ENCODE measurements around the gene CFI.

The CFI gene

GRCh38 chr4:109729718-109730618 is 71.8 kb downstream of the CFI start, which contains the start of gene PLA2G12A:
TSS of gene PLA2G12A (minus strand) at chr4:109730070. CDS start at chr4:109729809, 261 bp downstream.
- DNase-seq = peak; percentile 18

- no peak for DNase-seq
These were observed 72.6 kb downstream of the CFI start for GRCh38 chr4:109729117-109729717.

GRCh38 chr4:109728385-109728784 is 73.4 kb downstream of the CFI start:
- no peak for DNase-seq

GRCh38 chr4:109723110-109723509 is 78.7 kb downstream of the CFI start:
- DNase-seq = no peak

DNA sequence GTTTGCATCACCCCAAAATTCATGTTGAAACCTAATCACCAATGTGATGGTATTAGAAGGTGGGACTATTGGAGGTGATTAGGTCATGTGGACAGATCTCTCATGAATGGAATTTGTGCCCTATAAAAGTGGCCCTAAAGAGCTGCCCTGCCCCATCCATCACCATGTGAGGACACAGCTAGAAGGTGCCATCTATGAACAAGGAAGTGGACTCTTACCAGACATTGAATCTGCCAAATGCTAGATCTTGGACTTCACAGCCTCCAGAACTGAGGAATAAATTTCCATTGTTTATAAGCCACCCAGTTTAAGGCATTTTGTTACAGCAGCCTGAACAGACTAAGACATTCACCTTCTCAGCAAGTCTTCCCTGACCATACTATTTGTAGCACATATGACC is 79.4 kb downstream of the CFI start:
- no peak for DNase-seq

DNA sequence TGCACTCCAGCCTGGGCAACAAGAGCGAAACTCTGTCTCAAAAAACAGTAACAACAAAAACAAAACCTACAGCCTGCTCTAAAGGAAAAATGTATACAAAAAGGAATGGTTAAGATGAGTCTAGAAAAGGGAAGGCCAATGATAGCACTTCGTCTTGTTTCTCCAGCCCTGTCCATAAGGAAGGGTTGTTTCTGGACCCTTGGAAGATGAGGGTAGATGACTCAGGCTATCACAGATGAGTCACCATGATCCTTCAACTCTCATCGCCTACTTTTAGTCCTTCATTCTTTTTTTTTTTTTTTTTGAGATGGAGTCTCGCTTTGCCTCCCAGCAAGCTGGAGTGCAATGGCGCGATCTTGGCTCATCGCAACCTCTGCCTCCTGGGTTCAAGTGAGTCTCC is 80.8 kb downstream of the CFI start:
- no peak for DNase-seq

DNA sequence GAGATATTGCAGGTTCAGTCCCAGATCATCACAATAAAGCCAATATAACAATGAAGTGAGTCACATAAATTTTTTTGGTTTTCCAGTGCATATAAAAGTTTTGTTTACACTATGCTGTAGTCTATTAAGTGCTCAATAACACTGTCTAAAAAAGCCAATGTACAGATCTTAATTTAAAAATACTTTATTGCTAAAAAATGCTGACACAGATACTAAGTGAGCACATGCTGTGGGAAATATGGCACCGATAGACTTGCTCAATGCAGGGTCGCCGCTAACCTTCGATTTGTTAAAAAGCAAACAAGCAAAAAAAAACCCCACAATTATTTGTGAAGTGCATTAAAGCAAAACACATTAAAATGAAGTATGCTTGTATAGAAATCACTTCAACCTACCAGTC is 82.2 kb downstream of the CFI start:
- no peak for DNase-seq

GRCh38 chr4:109718759-109719158 is 83.0 kb downstream of the CFI start:
- no peak for DNase-seq

DNA sequence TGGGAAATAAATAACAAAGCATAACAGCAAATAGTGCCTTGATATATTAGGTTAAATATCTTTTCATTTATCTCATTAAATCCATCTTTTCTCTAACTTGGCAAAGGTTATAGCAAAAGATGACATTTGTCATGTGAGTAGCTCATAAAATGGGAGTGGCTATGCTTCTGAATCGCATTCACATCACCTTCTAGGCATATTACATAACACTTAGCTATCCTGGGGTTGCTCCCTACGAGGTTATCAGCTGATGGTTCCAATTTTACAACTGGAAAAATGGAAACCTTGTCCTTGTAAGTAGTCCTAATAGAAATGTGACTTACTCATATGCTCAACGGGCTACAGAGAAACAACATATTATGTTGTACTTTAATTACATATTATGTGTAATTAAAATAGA is 88.3 kb downstream of the CFI start:
- no peak for DNase-seq

GRCh38 chr4:109708990-109709389 is 92.8 kb downstream of the CFI start:
- DNase-seq = no peak

DNA sequence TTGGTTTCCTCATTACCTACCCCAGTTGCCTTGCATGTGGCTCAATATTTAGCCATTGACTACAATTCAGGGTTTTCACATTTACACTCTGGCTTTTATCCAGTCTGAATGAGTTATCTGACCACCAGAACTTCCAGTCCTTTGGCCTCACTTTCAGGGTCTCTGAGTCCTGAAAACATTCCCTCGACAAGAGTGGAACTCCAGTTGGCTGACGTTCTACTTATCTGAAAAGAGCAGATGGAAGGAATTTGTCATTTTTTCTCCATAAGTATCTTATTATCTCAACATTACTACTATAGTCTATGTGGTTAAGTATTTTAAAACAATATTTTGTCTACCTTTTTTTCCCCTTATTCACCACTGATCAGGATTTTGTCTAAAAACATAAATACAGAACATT is 93.4 kb downstream of the CFI start:
- no peak for DNase-seq

GRCh38 chr4:109703664-109704361 is 98.0 kb downstream of the CFI start:
- DNase-seq = no peak

DNA sequence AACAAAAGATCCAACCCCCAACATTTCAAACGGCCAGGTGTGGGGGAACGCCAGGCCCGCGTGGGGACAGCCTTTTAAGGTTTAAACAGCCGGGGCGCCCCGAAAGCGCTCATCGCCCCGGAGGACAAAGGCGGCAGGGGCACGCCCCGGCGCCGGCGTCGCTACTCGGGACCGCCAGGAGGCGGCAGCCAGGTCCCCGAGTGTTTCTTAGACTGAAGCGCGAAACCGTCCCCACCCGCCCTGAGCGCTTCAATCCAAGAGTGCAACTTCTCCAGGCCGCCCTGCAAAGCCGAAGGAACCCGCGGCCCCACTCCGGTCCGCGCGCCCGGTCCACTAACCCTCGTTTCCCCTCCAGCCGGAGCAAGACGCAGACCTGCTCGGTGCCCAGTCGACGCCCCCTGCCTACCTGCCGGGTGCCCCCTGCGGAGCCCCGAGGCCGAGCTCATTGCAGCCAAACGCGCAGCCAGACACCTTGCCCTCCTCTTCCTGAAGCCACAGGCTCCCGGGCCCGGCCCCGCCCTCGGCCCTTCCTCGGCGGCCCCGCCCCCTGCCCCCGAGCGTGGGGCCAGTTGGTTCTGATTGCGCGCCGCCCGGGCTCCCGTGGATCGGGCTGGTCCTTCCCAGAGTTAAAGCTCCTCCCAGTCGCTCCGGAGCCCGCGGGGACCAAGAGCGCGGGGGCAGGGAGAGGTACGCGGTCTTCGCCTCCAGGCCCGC is 98.7 kb downstream of the CFI start, which contains the start of gene CASP6:
Gene CASP6, minus strand, starts transcription at position 496 of the 714 bp plus-strand sequence. Its CDS starts 50 bp downstream, at position 446.
- peak; percentile 20 for DNase-seq

DNA sequence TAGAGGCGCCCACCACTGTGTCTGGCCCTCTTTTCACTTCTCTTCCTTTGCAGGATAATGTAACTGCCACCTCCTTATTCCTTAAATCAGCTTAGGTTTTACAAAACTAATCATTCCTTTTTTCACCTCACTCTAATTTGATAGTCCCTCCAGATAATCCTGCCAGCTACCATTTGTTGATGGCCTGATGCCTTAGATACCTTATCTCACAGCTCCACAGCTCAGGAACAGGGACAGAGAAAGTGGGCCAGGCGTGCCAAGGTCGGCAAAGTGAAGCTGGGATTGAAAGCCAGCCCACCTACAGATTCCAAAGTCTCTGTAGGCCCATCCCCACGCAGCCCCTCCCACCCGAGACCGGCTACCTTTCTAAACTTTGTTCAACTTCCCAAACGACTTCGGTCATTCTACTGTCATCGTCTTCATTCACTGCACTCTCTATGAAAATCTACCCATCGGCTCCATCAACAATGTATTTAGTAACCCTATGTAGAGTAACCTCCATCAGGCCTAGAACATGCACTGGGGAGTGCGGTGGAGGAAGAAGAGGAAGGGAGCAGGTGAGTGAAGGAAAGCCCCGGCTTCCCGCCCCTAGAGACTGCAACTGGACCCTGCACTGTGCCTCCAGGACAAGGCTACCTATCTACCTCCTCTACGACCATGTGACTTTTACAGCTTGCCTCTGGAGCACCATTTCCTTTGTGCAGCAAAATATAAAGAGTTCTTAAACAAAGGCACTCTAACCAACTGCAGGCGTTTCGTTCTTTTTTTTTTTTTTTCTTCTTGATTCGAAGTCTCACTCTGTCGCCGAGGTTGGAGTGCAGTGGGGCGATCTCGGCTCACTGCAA is 100.0 kb downstream of the CFI start:
- peak; percentile 23 for DNase-seq

DNA sequence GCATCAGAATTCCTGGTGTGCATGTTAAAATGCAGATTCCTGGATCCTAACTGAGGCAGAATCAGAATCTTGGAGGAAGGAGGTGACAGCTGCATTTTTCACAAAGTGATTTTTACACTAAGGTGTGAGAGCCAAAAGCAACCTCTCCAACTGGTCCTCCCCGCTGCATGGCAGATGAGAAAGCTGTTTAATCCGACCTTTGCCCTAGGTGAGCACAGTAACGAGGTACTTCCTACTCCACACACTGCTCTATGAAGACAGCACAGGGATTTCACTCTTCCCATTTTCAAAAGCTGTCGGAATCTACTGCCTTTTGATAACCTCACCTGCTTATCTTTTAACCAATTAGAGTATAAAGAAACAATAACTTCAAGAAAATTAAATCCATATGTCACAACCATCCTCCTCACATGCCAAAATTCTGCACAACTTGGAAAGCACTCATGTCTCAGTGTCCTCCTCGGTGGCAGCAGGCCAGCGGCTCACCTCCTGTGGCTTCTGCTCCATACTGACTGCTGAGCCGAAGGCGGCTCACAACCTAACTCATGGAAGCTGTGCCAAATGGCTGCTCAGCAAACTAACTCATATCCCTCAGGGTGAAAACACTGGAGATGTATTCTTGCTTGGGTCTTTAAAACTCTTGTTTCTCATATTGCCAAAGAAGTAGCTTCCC is 102.1 kb downstream of the CFI start:
- no peak for DNase-seq

DNA sequence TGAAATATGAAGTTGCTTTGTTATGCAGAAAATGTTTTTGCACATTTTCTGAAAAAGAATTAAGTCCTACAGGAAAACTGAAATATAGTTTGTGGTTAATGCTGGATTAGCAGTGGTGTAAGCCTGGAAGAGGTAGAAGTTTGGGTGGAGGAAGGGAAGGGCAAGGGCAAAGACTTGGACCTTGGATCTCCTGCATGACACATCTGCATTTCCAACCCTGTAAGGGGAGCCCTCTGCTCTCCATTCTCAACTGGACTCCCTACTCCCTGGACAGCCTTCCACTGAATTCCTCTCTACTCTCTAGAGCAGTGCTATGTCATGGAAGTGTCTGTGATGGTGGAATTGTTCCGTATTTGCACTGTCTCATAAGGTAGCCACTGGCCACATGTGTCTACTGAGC is 103.1 kb downstream of the CFI start:
- DNase-seq = no peak

DNA sequence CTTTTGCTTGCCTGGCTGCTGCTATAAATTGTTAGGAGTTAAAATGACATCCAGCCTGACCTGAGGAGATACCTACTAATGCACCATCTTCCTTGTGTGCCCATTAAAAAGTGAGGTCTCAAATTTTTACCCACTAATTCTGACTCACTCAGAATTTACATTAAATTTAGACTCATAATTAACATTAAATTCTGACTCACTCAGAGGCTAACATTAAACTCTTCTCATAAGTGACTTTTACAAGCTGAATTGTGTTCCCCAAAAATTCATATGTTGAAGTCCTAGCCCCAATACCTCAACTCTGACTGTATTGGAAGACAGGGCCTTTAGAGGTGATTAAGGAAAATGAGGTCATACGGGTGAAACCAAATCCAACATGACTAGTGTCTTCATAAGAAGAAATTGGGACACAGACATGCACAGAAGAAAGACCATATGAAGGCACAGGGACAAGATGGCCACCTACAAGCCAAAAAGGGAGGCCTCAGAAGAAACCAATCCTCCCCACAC is 110.3 kb downstream of the CFI start:
- no peak for DNase-seq

All from DMS79 (cell line).